GM12878 (cell line): ENCODE measurements around the gene TRPC3. TPM values are rescaled to one million over a fixed set of nuclear protein-coding genes. Genes with fewer than 3 reads are reported as not detected.

Source experiments
- ATAC-seq: fragments of 200-7000 bp; cut with Tn5 transposase; 3 replicates; pipeline ENCODE4 v1.9.1; 2020; ENCODE audit warnings: mild to moderate bottlenecking, moderate library complexity
- BruUV-seq: library from RNA; stranded (reverse); fragments of 400-500 nt; replicated peaks from 2 replicates; lab custom pipeline; 2021; lab: Mats Ljungman, UMichigan
- CTCF ChIA-PET: fragments of 300-600 bp; sonication (Branson Sonifier 250); formaldehyde crosslinking; extraction: SDS; loops from one replicate; lab custom pipeline; 2021; ENCODE audit warnings: inconsistent platforms; lab: Yijun Ruan, JAX
- POLR2A ChIA-PET: fragments of 350-600 bp; formaldehyde crosslinking; extraction: SDS; loops from one replicate; lab custom pipeline; 2021; ENCODE audit warnings: inconsistent platforms; lab: Charles Lee
- RAD21 ChIA-PET: fragments of 300-600 bp; sonication (Branson Sonifier 250); formaldehyde crosslinking; loops from one replicate; lab custom pipeline; 2023; ENCODE audit warnings: antibody characterized with exemption; ENCODE audit not compliant: unreplicated experiment; lab: Charles Lee
- SMC1A ChIA-PET: fragments of 300-600 bp; sonication (Branson Sonifier 250); formaldehyde crosslinking; loops from one replicate; lab custom pipeline; 2023; ENCODE audit not compliant: unreplicated experiment, uncharacterized antibody; lab: Charles Lee
- DNase-seq: peaks from one replicate; pipeline ENCODE4 v3.0.0-alpha.2; 2011; ENCODE audit warnings: low read depth, low spot score
- FAIRE-seq: peaks from 3 replicates; lab custom pipeline; 2011; peaks lifted over from hg19 to GRCh38; lab: Jason Lieb, UNC
- H2AFZ ChIP-seq: 2 replicates; pipeline ENCODE4 v1.6.0; 2011; ENCODE audit warnings: low read depth, low read length, control low read depth; ENCODE audit not compliant: control insufficient read depth
- H3K27ac ChIP-seq: 2 replicates; pipeline ENCODE4 v1.5.1; 2011; ENCODE audit warnings: control low read depth; ENCODE audit not compliant: control insufficient read depth, insufficient read depth
- H3K27me3 ChIP-seq, 2 experiments: replicated peaks in 1 of 2; 2 replicates each; pipeline versions ENCODE4 v1.6.0 to v1.6.1; 2011; ENCODE audit warnings: low read length in 1 of 2; ENCODE audit not compliant: control insufficient read depth in 2 of 2, insufficient read depth in 2 of 2
- H3K36me3 ChIP-seq, 2 experiments: 2 replicates each; pipeline ENCODE4 v1.5.1; 2011; ENCODE audit warnings: low read length in 1 of 2; ENCODE audit not compliant: control insufficient read depth in 2 of 2, insufficient read depth in 2 of 2
- H3K4me1 ChIP-seq: 2 replicates; pipeline ENCODE4 v1.6.1; 2011; ENCODE audit warnings: mild to moderate bottlenecking, low read length, moderate library complexity, mixed read lengths; ENCODE audit not compliant: control insufficient read depth, insufficient read depth
- H3K4me2 ChIP-seq: 2 replicates; pipeline ENCODE4 v1.6.0; 2011; ENCODE audit warnings: control low read depth; ENCODE audit not compliant: control insufficient read depth, insufficient read depth
- H3K4me3 ChIP-seq: fragments of 200-600 bp; sonication (generic); 2 replicates; pipeline ENCODE4 v1.5.1; 2016
- H3K79me2 ChIP-seq: 2 replicates; pipeline ENCODE4 v1.6.0; 2011; ENCODE audit warnings: low read length; ENCODE audit not compliant: control insufficient read depth, insufficient read depth
- H3K9ac ChIP-seq: 2 replicates; pipeline ENCODE4 v1.8.0; 2011; ENCODE audit warnings: low read length, control low read depth, mixed read lengths; ENCODE audit not compliant: control insufficient read depth, insufficient read depth
- H3K9me3 ChIP-seq: replicated peaks from 3 replicates; pipeline ENCODE4 v1.5.1; 2011; ENCODE audit warnings: mild to moderate bottlenecking, low read length; ENCODE audit not compliant: control insufficient read depth, insufficient read depth
- H4K20me1 ChIP-seq: 2 replicates; pipeline ENCODE4 v1.6.0; 2011; ENCODE audit not compliant: control insufficient read depth, insufficient read depth
- BACH1 ChIP-seq: fragments of 450-650 bp; IDR thresholded peaks from 2 replicates; pipeline ENCODE4 v1.6.1; 2017; ENCODE audit warnings: mild to moderate bottlenecking, borderline replicate concordance
- CHD4 ChIP-seq: fragments of 200-600 bp; sonication (generic); IDR thresholded peaks from 2 replicates; pipeline ENCODE4 v1.6.1; 2016; ENCODE audit warnings: mild to moderate bottlenecking
- FOXM1 ChIP-seq: IDR thresholded peaks from 2 replicates; pipeline ENCODE4 v1.6.1; 2012; ENCODE audit warnings: low read depth, mild to moderate bottlenecking, inconsistent platforms, low read length, moderate library complexity
- MEF2A ChIP-seq: IDR thresholded peaks from 2 replicates; pipeline ENCODE4 v1.6.1; 2011; ENCODE audit warnings: low read depth, mild to moderate bottlenecking, low read length, moderate library complexity; ENCODE audit not compliant: insufficient read depth
- PAX8 ChIP-seq: fragments of 450-650 bp; IDR thresholded peaks from 2 replicates; pipeline ENCODE4 v1.6.1; 2017; ENCODE audit warnings: mild to moderate bottlenecking, moderate library complexity
- RELA ChIP-seq: fragments of 450-650 bp; IDR thresholded peaks from 2 replicates; pipeline ENCODE4 v1.8.0; 2014; ENCODE audit warnings: borderline replicate concordance; ENCODE audit not compliant: partially characterized antibody
- RFX5 ChIP-seq: IDR thresholded peaks from 2 replicates; pipeline ENCODE4 v1.6.1; 2011; ENCODE audit warnings: low read depth, low read length, improper control_type of control experiment
- STAT3 ChIP-seq: IDR thresholded peaks from 2 replicates; pipeline ENCODE4 v1.6.1; 2011; ENCODE audit warnings: low read depth, low read length, improper control_type of control experiment
- ZNF622 ChIP-seq: fragments of 450-650 bp; IDR thresholded peaks from 2 replicates; pipeline ENCODE4 v1.6.1; 2017; ENCODE audit warnings: mild to moderate bottlenecking, inconsistent platforms
- WGBS: methylation state at CpG from one replicate; pipeline ENCODE4 v1.1.6; 2016; ENCODE audit warnings: low lambda C conversion rate; ENCODE audit not compliant: insufficient replicate concordance, insufficient coverage; ENCODE audit errors: missing lambda C conversion rate; 5-methylcytosine and 5-hydroxymethylcytosine counted together
- in situ Hi-C: fragments of 300-500 bp; cut with MboI; formaldehyde crosslinking; loops from 9 replicates; pipeline ENCODE4 v1.14.3; 2018; ENCODE audit warnings: mixed read lengths
- intact Hi-C: fragments of 100-400 bp; cut with micrococcal nuclease; formaldehyde crosslinking; loops from one replicate; pipeline ENCODE4 v1.14.2; 2022; ENCODE audit not compliant: unreplicated experiment
- polyA plus RNA-seq, 11 experiments: library from polyadenylated mRNA; depleted of rRNA in 4 of 11; unstranded in 6 of 11; stranded (reverse) in 5 of 11; fragments of >200 nt; fragmentation: Nextera tagmentation in 4 of 11; fragmentation: Illumina TruSeq in 1 of 11; extraction: Ambion mirVana in 4 of 11; extraction: Trizol in 1 of 11; gene quantifications; 1 replicate in 1 of 11; 2 replicates in 10 of 11; pipeline versions ENCODE4 v1.2.1 to v1.2.3, GENCODE V29; 2011 to 2016; ENCODE audit warnings: inconsistent platforms in 2 of 11, missing spikeins in 2 of 11, low read depth in 1 of 11
- total RNA-seq, 4 experiments: library from RNA; depleted of rRNA in 3 of 4; stranded (reverse); fragments of >200 nt in 3 of 4; fragmentation: Illumina TruSeq in 1 of 4; extraction: Trizol in 1 of 4; gene quantifications; 2 replicates each; pipeline versions ENCODE4 v1.2.1 to v1.2.3, GENCODE V29; 2013 to 2021
- TF ChIP-seq, protein P1 (sequence below): IDR thresholded peaks from 2 replicates; pipeline ENCODE4 v1.6.1; 2011; ENCODE audit warnings: borderline replicate concordance, low read depth, mild to moderate bottlenecking, moderate library complexity, mixed read lengths, low read length; ENCODE audit not compliant: insufficient read depth; ENCODE audit errors: extremely low read length
- TF ChIP-seq, protein P2 (sequence below): IDR thresholded peaks from 2 replicates; pipeline ENCODE4 v1.6.1; 2012; ENCODE audit warnings: low read length, inconsistent platforms
- TF ChIP-seq, protein P3 (sequence below): IDR thresholded peaks from 2 replicates; pipeline ENCODE4 v1.6.1; 2011; ENCODE audit warnings: low read depth, low read length, improper control_type of control experiment, borderline replicate concordance
- TF ChIP-seq, protein P4 (sequence below): IDR thresholded peaks from 2 replicates; pipeline ENCODE4 v1.6.1; 2012; ENCODE audit warnings: low read depth, low read length, improper control_type of control experiment

The TRPC3 gene
- total and polyA plus RNA-seq, 10 of the 15 experiments (the other 5 are each of a cell fraction or from before 2014, with no cell fraction given) = not detected

DNA sequence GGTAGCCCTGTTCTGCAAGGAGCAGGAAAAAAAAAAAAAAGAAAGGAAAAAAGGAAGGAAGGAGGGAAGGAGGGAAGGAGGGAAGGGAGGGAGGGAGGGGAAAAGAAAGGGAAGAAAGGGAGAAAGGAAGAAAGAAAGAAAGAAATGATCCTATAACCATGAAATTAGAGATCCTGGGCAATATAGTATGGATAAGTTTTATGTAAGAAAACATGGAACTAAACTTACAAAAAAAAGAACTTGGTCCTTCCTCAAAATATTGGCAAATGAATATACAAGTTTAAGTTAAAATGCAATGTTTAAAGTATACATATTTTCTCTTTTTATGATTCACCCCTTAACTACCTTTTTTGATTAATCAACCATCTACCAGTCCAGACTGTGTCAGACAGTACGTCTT is 100.5 kb downstream of the TRPC3 start:
- H3K27ac ChIP-seq = no peak overlapping the region
- in situ Hi-C loops = no loop called here
- no peak overlapping the region for H3K4me3 ChIP-seq
- ATAC-seq (no peak), DNase-seq (no peak), FAIRE-seq (no peak)
- no peaks in the 10 kb centered on the region for H4K20me1 ChIP-seq
- no peaks in the 10 kb centered on the region for H3K79me2 ChIP-seq
- SMC1A ChIA-PET = no interaction called here
- intact Hi-C loops = no loop called here
- no peak overlapping the region for H2AFZ ChIP-seq
- H3K36me3 ChIP-seq = no peaks in the 10 kb centered on the region; a peak in 1 of 4 replicates
- TF ChIP-seq ZNF622 = no peak
- TF ChIP-seq, protein P1, sequence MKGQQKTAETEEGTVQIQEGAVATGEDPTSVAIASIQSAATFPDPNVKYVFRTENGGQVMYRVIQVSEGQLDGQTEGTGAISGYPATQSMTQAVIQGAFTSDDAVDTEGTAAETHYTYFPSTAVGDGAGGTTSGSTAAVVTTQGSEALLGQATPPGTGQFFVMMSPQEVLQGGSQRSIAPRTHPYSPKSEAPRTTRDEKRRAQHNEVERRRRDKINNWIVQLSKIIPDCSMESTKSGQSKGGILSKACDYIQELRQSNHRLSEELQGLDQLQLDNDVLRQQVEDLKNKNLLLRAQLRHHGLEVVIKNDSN = no peak
- TF ChIP-seq MEF2A = no peak
- TF ChIP-seq, protein P2, sequence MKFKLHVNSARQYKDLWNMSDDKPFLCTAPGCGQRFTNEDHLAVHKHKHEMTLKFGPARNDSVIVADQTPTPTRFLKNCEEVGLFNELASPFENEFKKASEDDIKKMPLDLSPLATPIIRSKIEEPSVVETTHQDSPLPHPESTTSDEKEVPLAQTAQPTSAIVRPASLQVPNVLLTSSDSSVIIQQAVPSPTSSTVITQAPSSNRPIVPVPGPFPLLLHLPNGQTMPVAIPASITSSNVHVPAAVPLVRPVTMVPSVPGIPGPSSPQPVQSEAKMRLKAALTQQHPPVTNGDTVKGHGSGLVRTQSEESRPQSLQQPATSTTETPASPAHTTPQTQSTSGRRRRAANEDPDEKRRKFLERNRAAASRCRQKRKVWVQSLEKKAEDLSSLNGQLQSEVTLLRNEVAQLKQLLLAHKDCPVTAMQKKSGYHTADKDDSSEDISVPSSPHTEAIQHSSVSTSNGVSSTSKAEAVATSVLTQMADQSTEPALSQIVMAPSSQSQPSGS = no peak
- no peak for TF ChIP-seq RELA
- no peak for TF ChIP-seq BACH1
- TF ChIP-seq STAT3 = no peak
- TF ChIP-seq, protein P3, sequence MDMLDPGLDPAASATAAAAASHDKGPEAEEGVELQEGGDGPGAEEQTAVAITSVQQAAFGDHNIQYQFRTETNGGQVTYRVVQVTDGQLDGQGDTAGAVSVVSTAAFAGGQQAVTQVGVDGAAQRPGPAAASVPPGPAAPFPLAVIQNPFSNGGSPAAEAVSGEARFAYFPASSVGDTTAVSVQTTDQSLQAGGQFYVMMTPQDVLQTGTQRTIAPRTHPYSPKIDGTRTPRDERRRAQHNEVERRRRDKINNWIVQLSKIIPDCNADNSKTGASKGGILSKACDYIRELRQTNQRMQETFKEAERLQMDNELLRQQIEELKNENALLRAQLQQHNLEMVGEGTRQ = no peak
- TF ChIP-seq, protein P4, sequence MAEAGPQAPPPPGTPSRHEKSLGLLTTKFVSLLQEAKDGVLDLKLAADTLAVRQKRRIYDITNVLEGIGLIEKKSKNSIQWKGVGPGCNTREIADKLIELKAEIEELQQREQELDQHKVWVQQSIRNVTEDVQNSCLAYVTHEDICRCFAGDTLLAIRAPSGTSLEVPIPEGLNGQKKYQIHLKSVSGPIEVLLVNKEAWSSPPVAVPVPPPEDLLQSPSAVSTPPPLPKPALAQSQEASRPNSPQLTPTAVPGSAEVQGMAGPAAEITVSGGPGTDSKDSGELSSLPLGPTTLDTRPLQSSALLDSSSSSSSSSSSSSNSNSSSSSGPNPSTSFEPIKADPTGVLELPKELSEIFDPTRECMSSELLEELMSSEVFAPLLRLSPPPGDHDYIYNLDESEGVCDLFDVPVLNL = no peak
- TF ChIP-seq FOXM1 = no peak
- no peak for TF ChIP-seq CHD4
- TF ChIP-seq PAX8 = no peak
- no peak for TF ChIP-seq RFX5
- RAD21 ChIA-PET = no interaction called here
- WGBS = 100% methylated on average over 1 of the region's 1 CpG
- no peaks in the 10 kb centered on the region for H3K4me1 ChIP-seq
- no peak overlapping the region for H3K4me2 ChIP-seq
- POLR2A ChIA-PET = no interaction called here
- BruUV-seq = no TSS peak
- no peaks in the 10 kb centered on the region for H3K27me3 ChIP-seq
- CTCF ChIA-PET = no interaction called here
- H3K9ac ChIP-seq = no peak overlapping the region
- H3K9me3 ChIP-seq = no peaks in the 10 kb centered on the region
